A549 (cell line): ENCODE data around the gene WASF2. TPM values are rescaled to one million over a fixed set of nuclear protein-coding genes. Genes with fewer than 3 reads are reported as not detected.
A peak's percentile ranks its signal among the peaks of the same experiment; 100 is the strongest.

Experiments
- ATAC-seq, 2 experiments: fragments of 200-7000 bp in 1 of 2; fragments of >200 bp in 1 of 2; cut with Nextera tagmentation in 1 of 2; cut with Tn5 transposase in 1 of 2; 3 replicates each; pipeline versions ENCODE4 v1.8.0 to v1.9.1; 2018 to 2020; ENCODE audit warnings: mild to moderate bottlenecking in 1 of 2, moderate library complexity in 1 of 2
- CTCF ChIA-PET: fragments of 300-600 bp; sonication (Branson Sonifier 250); formaldehyde crosslinking; extraction: SDS; loops from one replicate; lab custom pipeline; 2021; ENCODE audit warnings: antibody characterized with exemption, inconsistent platforms; lab: Yijun Ruan, JAX
- POLR2A ChIA-PET: fragments of 350-600 bp; formaldehyde crosslinking; extraction: SDS; loops from one replicate; lab custom pipeline; 2021; ENCODE audit warnings: antibody characterized with exemption, inconsistent platforms; lab: Yijun Ruan, JAX
- DNase-seq, 2 experiments: peaks; one replicate each; pipeline versions ENCODE4 v3.0.0 to v3.0.0-alpha.2; 2011 to 2016; ENCODE audit warnings: low read depth in 1 of 2, low spot score in 1 of 2
- FAIRE-seq: peaks from 2 replicates; lab custom pipeline; 2011; peaks lifted over from hg19 to GRCh38; lab: Jason Lieb, UNC
- H3K27ac ChIP-seq, 2 experiments: fragments of >200 bp; sonication (Bioruptor Twin); formaldehyde crosslinking; 3 replicates each; pipeline ENCODE4 v1.5.1; 2016 to 2017
- H3K4me1 ChIP-seq: fragments of >200 bp; sonication (Bioruptor Twin); formaldehyde crosslinking; 3 replicates; pipeline ENCODE4 v1.6.1; 2016
- H3K4me2 ChIP-seq: fragments of >200 bp; sonication (Bioruptor Twin); formaldehyde crosslinking; 3 replicates; pipeline ENCODE4 v1.6.1; 2016
- H3K4me3 ChIP-seq: fragments of >200 bp; sonication (Bioruptor Twin); formaldehyde crosslinking; 3 replicates; pipeline ENCODE4 v1.5.1; 2016
- H3K9me3 ChIP-seq: fragments of >200 bp; sonication (Bioruptor Twin); formaldehyde crosslinking; 3 replicates; pipeline ENCODE4 v1.6.1; 2016
- CEBPB ChIP-seq, 2 experiments: fragments of >200 bp in 1 of 2; sonication (Bioruptor Twin) in 1 of 2; formaldehyde crosslinking in 1 of 2; IDR thresholded peaks; 2 replicates each; pipeline ENCODE4 v1.6.1; 2012 to 2016
- CHD2 ChIP-seq: fragments of 150-350 bp; IDR thresholded peaks from 2 replicates; pipeline ENCODE4 v1.6.1; 2014; ENCODE audit warnings: low read length; ENCODE audit not compliant: partially characterized antibody
- CTCF ChIP-seq: fragments of >200 bp; sonication (Bioruptor Twin); formaldehyde crosslinking; IDR thresholded peaks from 3 replicates; pipeline ENCODE4 v1.5.1; 2016
- E2F6 ChIP-seq: IDR thresholded peaks from 2 replicates; pipeline ENCODE4 v1.6.1; 2012; ENCODE audit warnings: low read depth, borderline replicate concordance
- EHF ChIP-seq: fragments of 250-450 bp; sonication (Bioruptor Pico); IDR thresholded peaks from 2 replicates; pipeline ENCODE4 v1.5.0; 2020; ENCODE audit warnings: mild to moderate bottlenecking
- ESRRA ChIP-seq: fragments of 150-350 bp; IDR thresholded peaks from 2 replicates; pipeline ENCODE4 v1.6.1; 2014; ENCODE audit warnings: mild to moderate bottlenecking, low read length, borderline replicate concordance
- FOSL2 ChIP-seq, 2 experiments: fragments of 450-650 bp in 1 of 2; fragments of >200 bp in 1 of 2; sonication (Bioruptor Twin) in 1 of 2; formaldehyde crosslinking; IDR thresholded peaks; 2 replicates each; pipeline versions ENCODE4 v1.5.0 to v1.6.1; 2016 to 2020; ENCODE audit warnings: mild to moderate bottlenecking in 1 of 2, moderate library complexity in 1 of 2
- FOXS1 ChIP-seq: fragments of 250-450 bp; sonication (Bioruptor Pico); IDR thresholded peaks from 2 replicates; pipeline ENCODE4 v1.5.0; 2020; ENCODE audit warnings: mild to moderate bottlenecking, moderate library complexity
- HES2 ChIP-seq: fragments of >200 bp; sonication (Bioruptor Twin); formaldehyde crosslinking; IDR thresholded peaks from 2 replicates; pipeline ENCODE4 v1.6.1; 2016
- HOXA7 ChIP-seq: fragments of 250-450 bp; sonication (Bioruptor Pico); IDR thresholded peaks from 2 replicates; pipeline ENCODE4 v1.5.0; 2020; ENCODE audit warnings: mild to moderate bottlenecking, moderate library complexity
- HOXB13 ChIP-seq: fragments of 250-450 bp; sonication (Bioruptor Pico); IDR thresholded peaks from 2 replicates; pipeline ENCODE4 v1.5.0; 2020; ENCODE audit warnings: low read depth, mild to moderate bottlenecking, moderate library complexity
- HOXB5 ChIP-seq: fragments of 250-450 bp; sonication (Bioruptor Pico); IDR thresholded peaks from 2 replicates; pipeline ENCODE4 v1.5.0; 2020; ENCODE audit warnings: mild to moderate bottlenecking, moderate library complexity
- KDM1A ChIP-seq: fragments of 200-600 bp; sonication (generic); IDR thresholded peaks from 2 replicates; pipeline ENCODE4 v1.6.1; 2016; ENCODE audit warnings: low read depth, mild to moderate bottlenecking
- MAX ChIP-seq: IDR thresholded peaks from 2 replicates; pipeline ENCODE4 v1.6.1; 2012
- PBX3 ChIP-seq: IDR thresholded peaks from 2 replicates; pipeline ENCODE4 v1.6.1; 2012
- PHF8 ChIP-seq: fragments of 200-600 bp; sonication (generic); IDR thresholded peaks from 2 replicates; pipeline ENCODE4 v1.6.1; 2016; ENCODE audit warnings: low read depth, mild to moderate bottlenecking, antibody characterized with exemption, moderate library complexity, borderline replicate concordance
- RAD21 ChIP-seq, 2 experiments: fragments of >200 bp in 1 of 2; sonication (Bioruptor Twin) in 1 of 2; formaldehyde crosslinking in 1 of 2; IDR thresholded peaks in 1 of 2; conservative IDR thresholded peaks in 1 of 2; 2 replicates in 1 of 2; 3 replicates in 1 of 2; pipeline ENCODE4 v1.6.1; 2012 to 2018; ENCODE audit warnings: inconsistent platforms in 1 of 2
- RARB ChIP-seq: fragments of 250-450 bp; sonication (Bioruptor Pico); IDR thresholded peaks from 2 replicates; pipeline ENCODE4 v1.8.0; 2021; ENCODE audit warnings: mild to moderate bottlenecking, moderate library complexity
- RCOR1 ChIP-seq: fragments of 150-350 bp; IDR thresholded peaks from 2 replicates; pipeline ENCODE4 v1.6.1; 2014; ENCODE audit warnings: antibody characterized with exemption, low read length, low read depth
- RFX5 ChIP-seq: fragments of 450-650 bp; IDR thresholded peaks from 2 replicates; pipeline ENCODE4 v1.7.1; 2014; ENCODE audit warnings: antibody characterized with exemption, mild to moderate bottlenecking, moderate library complexity
- RNF2 ChIP-seq: fragments of 200-600 bp; sonication (generic); IDR thresholded peaks from 2 replicates; pipeline ENCODE4 v1.6.1; 2016; ENCODE audit warnings: low read depth, mild to moderate bottlenecking, antibody characterized with exemption, moderate library complexity, borderline replicate concordance
- SMC3 ChIP-seq: fragments of >200 bp; sonication (Bioruptor Twin); formaldehyde crosslinking; IDR thresholded peaks from 3 replicates; pipeline ENCODE4 v1.6.1; 2018; ENCODE audit warnings: inconsistent platforms
- TFCP2L1 ChIP-seq: fragments of 250-450 bp; sonication (Bioruptor Pico); IDR thresholded peaks from 2 replicates; pipeline ENCODE4 v1.5.0; 2021; ENCODE audit warnings: mild to moderate bottlenecking
- ZC3H11A ChIP-seq: fragments of 450-650 bp; IDR thresholded peaks from 2 replicates; pipeline ENCODE4 v1.6.1; 2014; ENCODE audit warnings: antibody characterized with exemption, mild to moderate bottlenecking
- ZSCAN20 ChIP-seq: fragments of 250-450 bp; sonication (Bioruptor Pico); IDR thresholded peaks from 2 replicates; pipeline ENCODE4 v1.8.0; 2022; ENCODE audit warnings: mild to moderate bottlenecking, moderate library complexity
- WGBS: methylation state at CpG from one replicate; pipeline ENCODE4 v1.1.6; 2017; ENCODE audit errors: missing lambda C conversion rate; 5-methylcytosine and 5-hydroxymethylcytosine counted together
- polyA plus RNA-seq, 4 experiments: library from polyadenylated mRNA; depleted of rRNA in 3 of 4; stranded (reverse); fragments of >200 nt; fragmentation: RNase III in 1 of 4; extraction: RNeasy Plus Mini Kit Qiagen cat#74134 plus additional on column Dnase treatment in 1 of 4; gene quantifications; 2 replicates in 3 of 4; 3 replicates in 1 of 4; pipeline ENCODE4 v1.2.3, GENCODE V29; 2011 to 2017
- TF ChIP-seq, protein P1 (sequence below): fragments of 200-600 bp; sonication (generic); IDR thresholded peaks from 2 replicates; pipeline ENCODE4 v1.6.1; 2016; ENCODE audit warnings: antibody characterized with exemption, mild to moderate bottlenecking, moderate library complexity
- TF ChIP-seq, protein P2 (sequence below): fragments of 450-650 bp; IDR thresholded peaks from 2 replicates; pipeline ENCODE4 v1.6.1; 2014; ENCODE audit warnings: antibody characterized with exemption

The WASF2 gene
- polyA plus RNA-seq, 2 of the 4 experiments (the other 2 are of a cell fraction): 22.7 to 44.9 TPM

DNA sequence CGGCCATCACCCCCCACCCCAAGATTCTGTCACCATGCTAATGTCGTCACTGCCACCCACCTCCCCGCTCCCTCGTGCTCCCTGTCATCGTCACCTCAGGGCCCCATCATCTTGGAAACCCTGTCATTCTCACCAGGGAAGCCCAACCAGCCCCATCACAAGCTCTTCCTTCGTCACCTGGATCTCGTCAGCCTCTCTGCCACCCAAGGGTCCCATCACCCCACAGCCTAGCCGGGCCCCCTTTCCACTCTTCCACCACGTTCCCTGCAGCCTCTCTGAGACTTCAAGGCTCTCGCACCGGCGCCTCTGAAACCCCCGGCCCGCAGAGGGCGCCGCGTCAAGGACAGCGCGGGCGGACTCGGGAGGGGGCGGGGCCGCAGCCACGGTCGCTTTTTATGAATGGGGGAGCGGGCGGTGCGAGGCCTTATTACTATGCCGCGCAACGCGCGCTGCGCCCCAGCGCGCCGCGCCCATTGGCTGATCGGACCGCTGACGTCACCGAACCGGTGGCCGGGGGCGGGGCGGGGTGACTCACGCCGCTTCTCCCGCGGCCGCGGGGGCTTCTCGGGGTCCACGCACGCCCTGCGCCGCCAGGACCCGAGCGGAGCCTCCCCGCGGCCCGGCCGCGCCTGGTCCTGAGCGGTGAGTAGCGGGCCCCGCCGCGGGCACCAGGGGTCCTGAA is 97.7 kb downstream of the WASF2 start, which contains the start of gene GPR3:
GPR3 (plus strand) TSS at position 527 of the 682 bp plus-strand sequence. CDS start 1,177 bp downstream, outside the sequence.
- peak within 1 kb of the TSS; percentile 70 for H3K4me3 ChIP-seq
- peak within 1 kb of the TSS; percentile 74 to 89 for H3K27ac ChIP-seq
- H3K4me2 ChIP-seq: peak within 1 kb of the TSS; percentile 64
- no peak for FAIRE-seq
- DNase-seq: peak; percentile 81 to 88
- no peaks in the 10 kb centered on the region for H3K9me3 ChIP-seq
- ChIA-PET CTCF (interaction anchor here (0.6 to 12.0 kb wide), 14 partner anchors 18 to 347 kb away, joined by 3 to 215 read pairs (median 3); partner anchors contain the start of genes MAP3K6 and SYTL1), POLR2A (no interaction called here)
- TF ChIP-seq CTCF (peak; percentile 50), FOXS1 (CRISPR knock-in tag) (no peak), ZSCAN20 (CRISPR knock-in tag) (no peak), E2F6 (0 out of 2 replicates have a peak, but pooled peaks have one; percentile 43), CEBPB (IDR thresholded peaks at IDR 0.05) (no peak), RFX5 (peak; percentile 80), TFCP2L1 (CRISPR knock-in tag) (no peak), ESRRA (peak; percentile 72), PHF8 (peak; percentile 66; the same call in 1 of the 2 replicates), HES2 (no peak), RAD21 (conservative IDR thresholded peaks at IDR 0.05 in 1 of 2, IDR thresholded peaks at IDR 0.05 in 1 of 2) (peak; percentile 12 to 33; a peak in 2 of 5 replicates), KDM1A (no peak), SMC3 (no peak; the same call in 1 of the 3 replicates), HOXB5 (no peak), HOXB13 (CRISPR knock-in tag) (no peak), RCOR1 (no peak), ZC3H11A (no peak), RARB (no peak), FOSL2 (IDR thresholded peaks at IDR 0.05) (no peak), FOSL2 (CRISPR knock-in tag; IDR thresholded peaks at IDR 0.05) (peak; percentile 96), PBX3 (no peak), MAX (peak; percentile 33), HOXA7 (no peak), CHD2 (peak; percentile 18), RNF2 (no peak), EHF (CRISPR knock-in tag) (no peak)
- TF ChIP-seq, protein P1, sequence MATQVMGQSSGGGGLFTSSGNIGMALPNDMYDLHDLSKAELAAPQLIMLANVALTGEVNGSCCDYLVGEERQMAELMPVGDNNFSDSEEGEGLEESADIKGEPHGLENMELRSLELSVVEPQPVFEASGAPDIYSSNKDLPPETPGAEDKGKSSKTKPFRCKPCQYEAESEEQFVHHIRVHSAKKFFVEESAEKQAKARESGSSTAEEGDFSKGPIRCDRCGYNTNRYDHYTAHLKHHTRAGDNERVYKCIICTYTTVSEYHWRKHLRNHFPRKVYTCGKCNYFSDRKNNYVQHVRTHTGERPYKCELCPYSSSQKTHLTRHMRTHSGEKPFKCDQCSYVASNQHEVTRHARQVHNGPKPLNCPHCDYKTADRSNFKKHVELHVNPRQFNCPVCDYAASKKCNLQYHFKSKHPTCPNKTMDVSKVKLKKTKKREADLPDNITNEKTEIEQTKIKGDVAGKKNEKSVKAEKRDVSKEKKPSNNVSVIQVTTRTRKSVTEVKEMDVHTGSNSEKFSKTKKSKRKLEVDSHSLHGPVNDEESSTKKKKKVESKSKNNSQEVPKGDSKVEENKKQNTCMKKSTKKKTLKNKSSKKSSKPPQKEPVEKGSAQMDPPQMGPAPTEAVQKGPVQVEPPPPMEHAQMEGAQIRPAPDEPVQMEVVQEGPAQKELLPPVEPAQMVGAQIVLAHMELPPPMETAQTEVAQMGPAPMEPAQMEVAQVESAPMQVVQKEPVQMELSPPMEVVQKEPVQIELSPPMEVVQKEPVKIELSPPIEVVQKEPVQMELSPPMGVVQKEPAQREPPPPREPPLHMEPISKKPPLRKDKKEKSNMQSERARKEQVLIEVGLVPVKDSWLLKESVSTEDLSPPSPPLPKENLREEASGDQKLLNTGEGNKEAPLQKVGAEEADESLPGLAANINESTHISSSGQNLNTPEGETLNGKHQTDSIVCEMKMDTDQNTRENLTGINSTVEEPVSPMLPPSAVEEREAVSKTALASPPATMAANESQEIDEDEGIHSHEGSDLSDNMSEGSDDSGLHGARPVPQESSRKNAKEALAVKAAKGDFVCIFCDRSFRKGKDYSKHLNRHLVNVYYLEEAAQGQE: no peak
- TF ChIP-seq, protein P2, sequence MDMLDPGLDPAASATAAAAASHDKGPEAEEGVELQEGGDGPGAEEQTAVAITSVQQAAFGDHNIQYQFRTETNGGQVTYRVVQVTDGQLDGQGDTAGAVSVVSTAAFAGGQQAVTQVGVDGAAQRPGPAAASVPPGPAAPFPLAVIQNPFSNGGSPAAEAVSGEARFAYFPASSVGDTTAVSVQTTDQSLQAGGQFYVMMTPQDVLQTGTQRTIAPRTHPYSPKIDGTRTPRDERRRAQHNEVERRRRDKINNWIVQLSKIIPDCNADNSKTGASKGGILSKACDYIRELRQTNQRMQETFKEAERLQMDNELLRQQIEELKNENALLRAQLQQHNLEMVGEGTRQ: no peak
- H3K4me1 ChIP-seq: peaks cover 17% of the 10 kb centered on the region
- ATAC-seq: peak; percentile 74 to 85
- WGBS: 49% methylated on average over 7 of the region's 69 CpGs
